ENCODE measurements around the gene ZNF296. TPM values are rescaled to one million over a fixed set of nuclear protein-coding genes. Genes with fewer than 3 reads are reported as not detected.

ZNF296 gene
- total RNA-seq, 1 donor from 2014 or later, result 0.70 TPM

- no peaks in the 10 kb centered on the region for H3K9me3 Mint-ChIP-seq (ENCODE audit: unreplicated experiment)
- DNase-seq (ENCODE audit: extremely low spot score, unreplicated experiment), result no peak
- TF ChIP-seq CTCF (IDR thresholded peaks at IDR 0.05), result no peak
- H3K36me3 Mint-ChIP-seq (ENCODE audit: unreplicated experiment), result no peaks in the 10 kb centered on the region
- peaks cover 46% of the 10 kb centered on the region for H3K4me1 Mint-ChIP-seq (ENCODE audit: unreplicated experiment)
- no peaks in the 10 kb centered on the region for H3K27me3 Mint-ChIP-seq (ENCODE audit: unreplicated experiment)
- H3K4me3 Mint-ChIP-seq (ENCODE audit: unreplicated experiment), result no peak overlapping the region
- H3K27ac Mint-ChIP-seq (ENCODE audit: unreplicated experiment), result peak overlapping the region; percentile 60
These were observed 26.9 kb upstream of the ZNF296 start for GRCh38 chr19:45103156-45103507.

- H3K27ac Mint-ChIP-seq (ENCODE audit: unreplicated experiment), result no peak overlapping the region
- no peaks in the 10 kb centered on the region for H3K27me3 Mint-ChIP-seq (ENCODE audit: unreplicated experiment)
- H3K36me3 Mint-ChIP-seq (ENCODE audit: unreplicated experiment), result no peaks in the 10 kb centered on the region
- TF ChIP-seq CTCF (IDR thresholded peaks at IDR 0.05), result no peak
- no peak overlapping the region for H3K4me3 Mint-ChIP-seq (ENCODE audit: unreplicated experiment)
- DNase-seq (ENCODE audit: extremely low spot score, unreplicated experiment), result no peak
- H3K9me3 Mint-ChIP-seq (ENCODE audit: unreplicated experiment), result no peaks in the 10 kb centered on the region
- H3K4me1 Mint-ChIP-seq (ENCODE audit: unreplicated experiment), result peaks cover 53% of the 10 kb centered on the region
These were observed 26.2 kb upstream of the ZNF296 start for GRCh38 chr19:45102481-45102880.

GRCh38 chr19:45101806-45102205 lies 25.5 kb upstream of the ZNF296 start:
- H3K4me1 Mint-ChIP-seq (ENCODE audit: unreplicated experiment), result peaks cover 60% of the 10 kb centered on the region
- H3K9me3 Mint-ChIP-seq (ENCODE audit: unreplicated experiment), result no peaks in the 10 kb centered on the region
- H3K4me3 Mint-ChIP-seq (ENCODE audit: unreplicated experiment), result no peak overlapping the region
- no peak for DNase-seq (ENCODE audit: extremely low spot score, unreplicated experiment)
- no peak for TF ChIP-seq CTCF (IDR thresholded peaks at IDR 0.05)
- H3K36me3 Mint-ChIP-seq (ENCODE audit: unreplicated experiment), result no peaks in the 10 kb centered on the region
- H3K27ac Mint-ChIP-seq (ENCODE audit: unreplicated experiment), result no peak overlapping the region
- H3K27me3 Mint-ChIP-seq (ENCODE audit: unreplicated experiment), result no peaks in the 10 kb centered on the region

- DNase-seq (ENCODE audit: extremely low spot score, unreplicated experiment), result no peak
- H3K27me3 Mint-ChIP-seq (ENCODE audit: unreplicated experiment), result no peaks in the 10 kb centered on the region
- peaks cover 2% of the 10 kb centered on the region for H3K36me3 Mint-ChIP-seq (ENCODE audit: unreplicated experiment)
- peak overlapping the region; percentile 60 for H3K27ac Mint-ChIP-seq (ENCODE audit: unreplicated experiment)
- H3K9me3 Mint-ChIP-seq (ENCODE audit: unreplicated experiment), result no peaks in the 10 kb centered on the region
- no peak overlapping the region for H3K4me3 Mint-ChIP-seq (ENCODE audit: unreplicated experiment)
- no peak for TF ChIP-seq CTCF (IDR thresholded peaks at IDR 0.05)
- peaks cover 69% of the 10 kb centered on the region for H3K4me1 Mint-ChIP-seq (ENCODE audit: unreplicated experiment)
These were observed 24.6 kb upstream of the ZNF296 start for GRCh38 chr19:45100846-45101252.

GRCh38 chr19:45100201-45100600 lies 23.9 kb upstream of the ZNF296 start:
- no peak for DNase-seq (ENCODE audit: extremely low spot score, unreplicated experiment)
- Mint-ChIP-seq H3K36me3 (ENCODE audit: unreplicated experiment) (peaks cover 2% of the 10 kb centered on the region), H3K27me3 (ENCODE audit: unreplicated experiment) (no peaks in the 10 kb centered on the region), H3K9me3 (ENCODE audit: unreplicated experiment) (no peaks in the 10 kb centered on the region), H3K27ac (ENCODE audit: unreplicated experiment) (no peak overlapping the region), H3K4me1 (ENCODE audit: unreplicated experiment) (peaks cover 72% of the 10 kb centered on the region), H3K4me3 (ENCODE audit: unreplicated experiment) (no peak overlapping the region)
- TF ChIP-seq CTCF (IDR thresholded peaks at IDR 0.05), result no peak

All from osteocyte (in vitro differentiated cells).